ENCODE data around the gene ZBTB38.

ZBTB38 gene

GRCh38 chr3:141405025-141405424 lies 36.7 kb downstream of the ZBTB38 start:
- H3K27ac ChIP-seq: no peak overlapping the region
- TF ChIP-seq CTCF (conservative IDR thresholded peaks at IDR 0.05): no peak
- no peak for TF ChIP-seq ZFX (IDR thresholded peaks at IDR 0.05)

GRCh38 chr3:141405591-141405990 lies 37.3 kb downstream of the ZBTB38 start:
- H3K27ac ChIP-seq: no peak overlapping the region
- no peak for TF ChIP-seq CTCF (conservative IDR thresholded peaks at IDR 0.05)

- H3K27ac ChIP-seq: no peak overlapping the region
- TF ChIP-seq CTCF (conservative IDR thresholded peaks at IDR 0.05) (no peak), ZFX (IDR thresholded peaks at IDR 0.05) (no peak)
Observed at GRCh38 chr3:141406265-141406664, 38.0 kb downstream of the ZBTB38 start.

- H3K27ac ChIP-seq: no peak overlapping the region
- TF ChIP-seq CTCF (conservative IDR thresholded peaks at IDR 0.05) (no peak), ZFX (IDR thresholded peaks at IDR 0.05) (no peak)
Observed at GRCh38 chr3:141407047-141407446, 38.7 kb downstream of the ZBTB38 start.

- TF ChIP-seq ZFX (IDR thresholded peaks at IDR 0.05): no peak
- no peak for TF ChIP-seq CTCF (conservative IDR thresholded peaks at IDR 0.05)
- H3K27ac ChIP-seq: no peak overlapping the region
Observed at GRCh38 chr3:141407825-141408224, 39.5 kb downstream of the ZBTB38 start.

- no peak for TF ChIP-seq ZFX (IDR thresholded peaks at IDR 0.05)
- no peak for TF ChIP-seq CTCF (conservative IDR thresholded peaks at IDR 0.05)
- peak overlapping the region; percentile 39 for H3K27ac ChIP-seq
Observed at GRCh38 chr3:141408596-141408995, 40.3 kb downstream of the ZBTB38 start.

- TF ChIP-seq CTCF (conservative IDR thresholded peaks at IDR 0.05): no peak
- H3K27ac ChIP-seq: peak overlapping the region; percentile 39
Observed at GRCh38 chr3:141409940-141410241, 41.6 kb downstream of the ZBTB38 start.
